Superior temporal gyrus (tissue), 1 donor: ENCODE data around the gene ARMC6.
"Not testable (repeated sequence)": the region's sequence is repeated elsewhere in the genome, so short reads cannot be mapped to it uniquely, and the experiment has no call there.

Source experiments
- DNase-seq: peaks from one replicate; pipeline ENCODE4 v3.0.0-alpha.2; 2016; ENCODE audit errors: extremely low spot score

Gene ARMC6

DNA sequence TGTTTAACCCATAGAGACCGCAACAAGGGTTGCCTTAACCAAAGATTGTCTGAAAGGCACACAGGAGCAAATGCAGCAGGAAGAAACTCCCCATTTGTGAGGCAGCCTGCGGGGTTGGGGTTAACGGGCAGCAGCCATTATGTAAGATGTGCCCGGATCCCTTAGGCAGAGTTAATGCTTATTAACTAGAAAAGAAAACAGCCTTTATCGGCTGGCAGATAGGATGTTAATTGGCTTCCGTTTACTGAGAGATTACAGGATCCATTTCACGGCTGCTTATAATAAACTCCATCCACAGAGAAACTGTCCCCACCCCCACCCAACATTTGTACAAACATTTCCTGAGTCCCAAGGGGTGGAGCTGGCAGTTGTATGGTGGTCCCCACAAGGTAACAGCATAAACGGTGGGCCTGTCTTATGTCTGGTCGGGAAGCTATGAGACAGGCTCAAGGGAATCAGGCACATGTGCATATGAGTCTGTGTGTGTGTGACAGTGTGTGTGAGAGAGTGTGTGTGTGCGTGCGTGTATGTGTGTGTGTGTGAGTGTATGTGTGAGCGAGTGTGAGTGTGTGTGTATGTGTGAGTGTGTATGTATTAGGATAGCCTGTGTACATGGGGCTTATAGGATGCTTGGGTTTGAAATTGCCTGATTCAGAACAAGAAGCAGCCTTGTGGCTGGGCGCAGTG, 40.9 kb downstream of the ARMC6 start:
- no peak for DNase-seq

- DNase-seq = no peak
Observed at GRCh38 chr19:19075126-19075525, 41.7 kb downstream of the ARMC6 start.

DNA sequence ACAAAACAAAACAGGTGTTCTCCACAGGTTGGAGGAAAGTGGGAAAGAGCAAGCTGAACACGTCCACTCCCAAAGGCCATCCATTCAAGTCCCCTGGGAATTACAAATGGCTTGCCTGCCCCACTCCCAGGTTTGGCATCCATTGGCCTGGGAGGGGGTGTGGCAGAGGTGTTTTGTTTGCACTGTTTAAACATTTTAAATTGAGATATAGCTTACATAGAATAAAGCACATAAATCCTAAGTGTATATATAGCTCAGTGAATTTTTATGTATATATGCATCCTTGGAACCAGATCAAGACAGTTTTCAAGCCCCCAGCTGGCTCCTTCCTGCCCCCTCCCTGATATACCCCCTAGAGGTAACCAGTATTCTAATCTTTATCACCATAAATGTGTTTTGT, 43.1 kb downstream of the ARMC6 start:
- DNase-seq = no peak

- no peak for DNase-seq
Observed at GRCh38 chr19:19077103-19077502, 43.7 kb downstream of the ARMC6 start.

DNA sequence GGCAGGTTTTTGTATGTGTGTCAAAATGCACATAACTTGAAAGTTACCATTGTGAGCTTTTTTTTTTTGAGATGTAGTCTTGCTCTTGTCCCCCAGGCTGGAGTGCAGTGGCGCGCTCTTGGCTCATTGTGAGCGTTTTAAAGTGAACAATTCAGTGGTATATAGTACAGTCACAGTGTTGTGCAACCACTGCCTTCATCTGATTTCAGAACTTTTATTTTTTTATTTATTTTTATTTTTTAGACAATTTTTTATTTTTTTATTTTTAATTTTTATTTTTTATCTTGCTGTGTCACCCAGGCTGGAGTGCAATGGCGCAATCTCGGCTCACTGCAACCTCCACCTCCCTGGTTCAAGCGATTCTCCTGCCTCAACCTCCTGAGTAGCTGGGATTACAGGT, 45.4 kb downstream of the ARMC6 start:
- no peak for DNase-seq

- no peak for DNase-seq
Observed at GRCh38 chr19:19079571-19079970, 46.2 kb downstream of the ARMC6 start.

- DNase-seq = no peak
Observed at GRCh38 chr19:19081642-19082151, 48.3 kb downstream of the ARMC6 start.

- DNase-seq = no peak
Observed at GRCh38 chr19:19083413-19084178, 50.2 kb downstream of the ARMC6 start.

DNA sequence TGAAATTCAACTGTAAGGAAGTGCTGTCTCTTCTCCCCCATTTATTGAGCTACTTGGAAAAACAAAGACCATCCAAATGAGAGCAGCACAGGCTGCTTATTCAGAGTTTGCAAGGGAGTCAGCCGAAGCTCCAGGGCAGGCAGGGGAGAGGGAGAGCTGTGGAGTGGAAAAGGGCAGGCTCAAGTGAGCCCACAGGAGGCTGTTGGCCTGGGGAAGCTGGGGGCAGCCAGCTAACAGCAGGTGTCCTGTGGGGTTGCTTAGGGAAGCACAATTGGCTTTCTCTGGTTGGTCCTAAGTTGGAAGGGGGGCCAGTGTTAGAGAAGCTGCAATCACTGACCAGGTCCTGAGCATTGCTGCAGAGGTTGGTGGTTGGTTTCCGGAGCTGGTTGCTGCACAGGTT, 54.3 kb downstream of the ARMC6 start:
- no peak for DNase-seq

DNA sequence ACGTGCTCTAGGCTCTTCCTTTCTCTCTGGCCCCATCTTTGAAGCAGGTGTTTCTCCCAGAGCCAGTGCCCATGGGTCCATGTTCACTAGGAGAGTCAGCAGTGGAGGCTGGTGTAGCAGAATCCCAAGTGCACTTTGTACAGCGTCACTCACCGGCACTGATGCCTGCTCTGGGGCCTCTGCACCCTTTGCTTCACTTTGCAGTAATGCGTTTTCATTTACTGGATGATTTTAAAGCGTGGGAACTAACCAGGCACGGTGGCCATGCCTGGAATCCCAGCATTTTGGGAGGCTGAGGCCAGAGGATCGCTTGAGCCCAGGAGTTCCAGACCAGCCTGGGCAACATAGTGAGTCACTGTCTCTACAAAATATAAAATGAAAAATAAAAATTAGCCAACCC, 61.1 kb downstream of the ARMC6 start:
- DNase-seq = no peak

DNA sequence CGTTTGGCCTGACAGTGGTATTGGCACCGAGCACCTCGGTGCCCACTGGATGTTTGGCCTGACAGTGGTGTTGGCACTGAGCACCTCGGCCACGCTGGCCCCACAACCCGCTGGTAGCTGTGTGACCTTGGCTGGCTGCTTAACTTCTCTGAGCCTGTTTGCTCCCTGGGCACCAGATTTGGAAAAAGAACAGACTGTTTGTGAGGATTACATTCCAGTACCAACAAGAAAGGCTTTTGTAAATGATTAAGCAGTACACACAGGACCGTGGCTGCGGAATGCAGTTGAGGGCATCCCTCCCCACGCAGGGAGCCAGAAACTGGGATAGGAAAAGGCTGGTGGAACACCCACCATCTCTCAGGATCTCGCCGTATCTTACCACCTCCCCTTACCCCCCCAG, 62.3 kb downstream of the ARMC6 start:
- DNase-seq = no peak

DNA sequence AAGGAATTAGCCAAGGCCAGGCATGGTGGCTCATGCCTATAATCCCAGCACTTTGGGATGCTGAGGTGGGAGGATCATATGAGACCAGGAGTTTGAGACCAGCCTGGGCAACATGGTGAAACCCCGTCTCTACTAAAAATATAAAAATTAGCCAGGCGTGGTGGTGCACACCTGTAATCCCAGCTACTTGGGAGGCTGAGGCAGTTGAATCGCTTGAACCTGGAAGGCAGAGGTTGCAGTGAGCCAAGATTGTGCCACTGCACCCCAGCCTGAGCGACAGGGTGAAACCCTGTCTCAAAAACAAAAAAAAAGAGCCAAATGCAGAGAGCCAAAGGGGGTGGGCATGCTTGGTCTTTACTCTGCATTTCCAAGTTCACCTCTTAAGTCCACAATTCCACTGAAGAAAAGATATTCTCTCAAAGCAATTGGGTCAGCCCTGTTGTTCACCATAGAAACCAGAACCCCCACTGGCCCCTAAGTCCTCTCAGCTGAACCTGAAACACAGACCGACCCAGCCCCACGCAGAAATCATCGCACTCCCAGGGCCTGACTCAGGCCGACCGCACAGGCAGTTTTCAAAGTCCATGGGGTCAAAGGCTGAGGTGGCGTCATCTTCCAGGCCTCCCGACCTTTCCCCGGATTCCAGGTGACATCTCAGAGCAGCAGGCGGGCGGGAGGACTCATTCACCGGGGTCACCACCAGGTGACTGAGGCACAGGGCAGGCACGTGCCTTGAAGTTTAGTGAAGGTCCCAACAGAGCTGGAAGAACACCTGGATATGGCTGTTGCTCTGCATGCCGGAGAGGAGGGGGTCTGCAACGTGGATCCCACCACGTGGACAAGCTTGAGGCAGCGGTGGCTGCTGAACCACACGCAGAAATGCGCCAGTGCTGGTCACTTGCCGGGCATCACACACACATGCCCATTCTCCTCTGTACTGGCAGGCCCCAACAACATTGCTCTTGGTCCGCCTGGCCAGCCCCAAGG, 63.5 kb downstream of the ARMC6 start:
- DNase-seq = no peak

GRCh38 chr19:19098084-19098702, 64.8 kb downstream of the ARMC6 start:
- no peak for DNase-seq

GRCh38 chr19:19098703-19099632, 65.6 kb downstream of the ARMC6 start:
- no peak for DNase-seq

GRCh38 chr19:19101540-19101939, 68.1 kb downstream of the ARMC6 start:
- no peak for DNase-seq

- not testable (repeated sequence) for DNase-seq
Observed at GRCh38 chr19:19102566-19102965, 69.2 kb downstream of the ARMC6 start.

DNA sequence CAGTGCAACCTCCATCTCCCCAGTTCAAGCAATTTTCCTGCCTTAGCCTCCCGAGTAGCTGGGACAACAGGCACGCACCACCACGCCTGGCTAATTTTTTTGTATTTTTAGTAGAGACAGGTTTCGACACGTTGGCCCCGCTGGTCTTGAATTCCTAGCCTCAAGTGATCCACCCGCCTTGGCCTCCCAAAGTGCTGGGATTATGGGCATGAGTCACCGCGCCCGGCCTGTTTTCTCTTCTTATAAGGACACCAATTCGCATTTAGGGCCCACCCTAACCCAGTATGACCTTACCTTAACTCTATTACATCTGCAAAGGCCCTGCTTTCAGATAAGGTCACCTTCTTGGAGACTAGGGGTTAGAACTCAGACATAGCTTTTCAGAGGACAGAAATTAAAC, 69.8 kb downstream of the ARMC6 start:
- no peak for DNase-seq

GRCh38 chr19:19105365-19106055, 72.1 kb downstream of the ARMC6 start:
- no peak for DNase-seq

DNA sequence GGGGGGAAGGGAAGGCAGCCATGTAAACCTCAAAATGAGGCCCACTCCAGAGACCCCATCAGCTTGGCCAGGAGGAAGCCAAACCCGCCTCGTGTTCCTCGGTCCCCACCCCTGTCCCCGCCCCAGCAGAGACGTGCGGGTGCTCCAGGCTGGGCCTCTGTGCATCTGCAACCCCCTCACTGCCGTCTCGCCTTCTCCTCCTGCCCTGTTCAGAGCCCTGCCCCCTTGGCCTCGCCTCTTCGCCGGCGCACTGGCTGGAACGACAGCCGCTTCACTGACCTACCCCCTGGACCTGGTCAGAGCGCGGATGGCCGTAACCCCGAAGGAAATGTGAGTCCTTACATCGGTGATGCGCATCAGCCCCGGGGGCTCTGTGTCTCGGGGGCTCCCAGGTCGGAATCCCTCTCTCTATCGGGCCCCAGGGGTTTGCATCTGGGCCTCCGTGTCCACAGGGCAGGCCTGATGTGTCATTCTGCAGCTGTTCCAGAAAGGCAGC, 72.7 kb downstream of the ARMC6 start:
- DNase-seq = no peak

DNA sequence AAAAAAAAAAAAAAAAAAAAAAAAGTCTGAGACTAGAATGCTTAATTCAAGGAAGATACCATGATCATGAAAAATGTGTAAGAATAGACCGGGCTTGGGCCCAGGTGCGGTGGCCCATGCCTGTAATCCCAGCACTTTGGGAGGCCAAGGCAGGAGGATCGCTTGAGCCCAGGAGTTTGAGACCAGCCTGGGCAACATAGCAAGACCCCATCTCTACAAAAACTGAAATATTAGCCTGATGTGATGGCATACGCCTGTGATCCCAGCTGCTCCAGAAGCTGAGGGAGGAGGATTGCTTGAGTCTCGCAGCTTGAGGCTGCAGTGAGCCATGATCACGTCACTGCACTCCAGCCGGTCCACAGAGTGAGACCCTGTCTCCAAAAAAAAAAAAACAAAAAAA, 73.5 kb downstream of the ARMC6 start:
- not testable (repeated sequence) for DNase-seq
